WTC11 (cell line): ENCODE results near the gene SLC47A2.

ENCODE experiments used
- CREB1 ChIP-seq: sonication (generic); formaldehyde crosslinking; IDR thresholded peaks from 2 replicates; pipeline ENCODE4 v1.8.0; 2023; ENCODE audit warnings: mild to moderate bottlenecking, missing genetic modification reagents
- CTCF ChIP-seq: fragments of 200-600 bp; IDR thresholded peaks from 2 replicates; pipeline ENCODE4 v1.8.0; 2022; ENCODE audit warnings: antibody characterized with exemption
- E2F1 ChIP-seq: sonication (generic); formaldehyde crosslinking; IDR thresholded peaks from 2 replicates; pipeline ENCODE4 v1.8.0; 2022; ENCODE audit warnings: mild to moderate bottlenecking, missing genetic modification reagents
- PRDM15 ChIP-seq: sonication (generic); formaldehyde crosslinking; IDR thresholded peaks from 2 replicates; pipeline ENCODE4 v1.8.0; 2022; ENCODE audit warnings: missing genetic modification reagents
- SP1 ChIP-seq: sonication (generic); formaldehyde crosslinking; conservative IDR thresholded peaks from 2 replicates; pipeline ENCODE4 v1.8.1; 2022; ENCODE audit warnings: missing genetic modification reagents
- TP53 ChIP-seq: sonication (generic); formaldehyde crosslinking; IDR thresholded peaks from 2 replicates; pipeline ENCODE4 v1.8.1; 2023; ENCODE audit warnings: mild to moderate bottlenecking, missing genetic modification reagents
- ZNF425 ChIP-seq: fragments of 250-450 bp; sonication (Bioruptor Pico); conservative IDR thresholded peaks from 2 replicates; pipeline ENCODE4 v1.9.0; 2021; ENCODE audit warnings: mild to moderate bottlenecking
- ZNF671 ChIP-seq: fragments of 250-450 bp; sonication (Bioruptor Pico); IDR thresholded peaks from 2 replicates; pipeline ENCODE4 v1.8.0; 2021; ENCODE audit warnings: mild to moderate bottlenecking

GRCh38 chr17:19762515-19762961, 46.2 kb upstream of the SLC47A2 start:
- TF ChIP-seq CTCF (peak; percentile 65), E2F1 (CRISPR knock-in tag) (no peak), ZNF425 (no peak), PRDM15 (CRISPR knock-in tag) (no peak), ZNF671 (CRISPR knock-in tag) (no peak), CREB1 (no peak), TP53 (CRISPR knock-in tag) (no peak), SP1 (CRISPR knock-in tag) (no peak)
